ENCODE measurements around the gene HSD17B12. TPM values are rescaled to one million over a fixed set of nuclear protein-coding genes. Genes with fewer than 3 reads are reported as not detected.

Gene HSD17B12
- total RNA-seq, 1 experiment from 2014 or later: 307 TPM

DNA sequence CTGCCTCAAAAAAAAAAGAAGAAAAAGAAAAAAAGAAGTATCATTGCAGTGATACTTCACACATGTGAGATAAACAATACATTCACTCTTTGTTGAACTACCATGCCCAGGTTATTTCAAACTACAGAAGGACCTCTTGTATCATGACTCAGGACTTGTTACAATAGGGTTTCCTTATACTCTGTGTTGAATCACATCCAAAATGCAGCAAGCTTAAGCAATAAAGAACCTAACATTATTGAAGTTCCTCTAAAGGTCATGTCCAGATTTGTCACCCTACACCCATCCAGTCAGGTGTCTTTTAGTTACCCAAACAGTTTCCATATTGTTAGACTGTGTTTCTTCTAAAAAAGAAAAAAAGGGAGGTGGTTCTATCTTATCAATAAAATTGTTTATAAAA lies 173.2 kb downstream of the HSD17B12 start:
- no peaks in the 10 kb centered on the region for H3K9me3 ChIP-seq (ENCODE audit: low read depth, low read length, poor library complexity, severe bottlenecking)
- TF ChIP-seq EZH2 (IDR thresholded peaks at IDR 0.05; ENCODE audit: borderline replicate concordance, low read depth, low read length, poor library complexity, severe bottlenecking): no peak
- TF ChIP-seq, protein P1, sequence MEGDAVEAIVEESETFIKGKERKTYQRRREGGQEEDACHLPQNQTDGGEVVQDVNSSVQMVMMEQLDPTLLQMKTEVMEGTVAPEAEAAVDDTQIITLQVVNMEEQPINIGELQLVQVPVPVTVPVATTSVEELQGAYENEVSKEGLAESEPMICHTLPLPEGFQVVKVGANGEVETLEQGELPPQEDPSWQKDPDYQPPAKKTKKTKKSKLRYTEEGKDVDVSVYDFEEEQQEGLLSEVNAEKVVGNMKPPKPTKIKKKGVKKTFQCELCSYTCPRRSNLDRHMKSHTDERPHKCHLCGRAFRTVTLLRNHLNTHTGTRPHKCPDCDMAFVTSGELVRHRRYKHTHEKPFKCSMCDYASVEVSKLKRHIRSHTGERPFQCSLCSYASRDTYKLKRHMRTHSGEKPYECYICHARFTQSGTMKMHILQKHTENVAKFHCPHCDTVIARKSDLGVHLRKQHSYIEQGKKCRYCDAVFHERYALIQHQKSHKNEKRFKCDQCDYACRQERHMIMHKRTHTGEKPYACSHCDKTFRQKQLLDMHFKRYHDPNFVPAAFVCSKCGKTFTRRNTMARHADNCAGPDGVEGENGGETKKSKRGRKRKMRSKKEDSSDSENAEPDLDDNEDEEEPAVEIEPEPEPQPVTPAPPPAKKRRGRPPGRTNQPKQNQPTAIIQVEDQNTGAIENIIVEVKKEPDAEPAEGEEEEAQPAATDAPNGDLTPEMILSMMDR (conservative IDR thresholded peaks at IDR 0.05; ENCODE audit: low read depth, low read length): no peak
- H3K27ac ChIP-seq (ENCODE audit: low read depth, low read length, poor library complexity, severe bottlenecking): no peak overlapping the region
- intact Hi-C loops (cut with micrococcal nuclease; ENCODE audit: unreplicated experiment): loop anchor here (5.0 kb wide), 2 partner anchors 296 to 351 kb away; no protein-coding TSS in a partner anchor
- DNase-seq (ENCODE audit: low spot score): no peak
- H3K4me1 ChIP-seq (ENCODE audit: insufficient read depth, low read length, poor library complexity, severe bottlenecking): no peaks in the 10 kb centered on the region
- H3K4me3 ChIP-seq (ENCODE audit: low read depth, low read length, poor library complexity, severe bottlenecking): no peak overlapping the region
- POLR2A ChIA-PET (ENCODE audit: low non-redundant PET): no interaction called here
- peaks cover 30% of the 10 kb centered on the region for H3K36me3 ChIP-seq (ENCODE audit: insufficient read depth, low read length, poor library complexity, severe bottlenecking)
- H3K27me3 ChIP-seq (replicated peaks; ENCODE audit: insufficient read depth, low read depth, low read length, poor library complexity): no peaks in the 10 kb centered on the region
- BruUV-seq (replicated peaks): no TSS peak
- CTCF ChIA-PET: no interaction called here

DNA sequence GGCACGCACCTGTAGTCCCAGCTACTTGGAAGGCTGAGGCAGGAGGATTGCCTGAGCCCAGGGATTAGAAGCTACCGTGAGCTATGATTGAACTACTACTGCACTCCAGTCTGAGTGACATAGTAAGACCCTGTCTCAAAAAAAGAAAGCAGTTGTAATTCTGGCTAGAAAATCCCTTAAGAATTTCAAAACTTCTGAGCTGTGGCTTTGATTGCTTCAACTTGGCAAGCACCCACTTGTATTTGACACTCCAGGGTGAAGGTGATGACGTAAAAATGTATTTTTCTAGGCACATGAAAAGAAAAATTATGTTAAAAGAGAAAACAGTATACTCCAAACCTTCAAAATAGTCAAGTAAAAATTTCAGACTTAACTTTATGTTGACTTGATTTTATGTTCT lies 176.5 kb downstream of the HSD17B12 start:
- CTCF ChIA-PET: interaction anchor here (1.6 kb wide), 1 partner anchor 33 kb away, joined by 5 read pairs; no protein-coding TSS in a partner anchor
- BruUV-seq (replicated peaks): no TSS peak
- POLR2A ChIA-PET (ENCODE audit: low non-redundant PET): interaction anchor here (0.5 kb wide), 1 partner anchor 33 kb away, joined by 3 read pairs; no protein-coding TSS in a partner anchor
- peaks cover 6% of the 10 kb centered on the region for H3K9me3 ChIP-seq (ENCODE audit: low read depth, low read length, poor library complexity, severe bottlenecking)
- no peaks in the 10 kb centered on the region for H3K27me3 ChIP-seq (replicated peaks; ENCODE audit: insufficient read depth, low read depth, low read length, poor library complexity)
- no peaks in the 10 kb centered on the region for H3K4me1 ChIP-seq (ENCODE audit: insufficient read depth, low read length, poor library complexity, severe bottlenecking)
- H3K4me3 ChIP-seq (ENCODE audit: low read depth, low read length, poor library complexity, severe bottlenecking): no peak overlapping the region
- H3K36me3 ChIP-seq (ENCODE audit: insufficient read depth, low read length, poor library complexity, severe bottlenecking): peaks cover 30% of the 10 kb centered on the region
- H3K27ac ChIP-seq (ENCODE audit: low read depth, low read length, poor library complexity, severe bottlenecking): no peak overlapping the region
- intact Hi-C loops (cut with micrococcal nuclease; ENCODE audit: unreplicated experiment): no loop called here
- DNase-seq (ENCODE audit: low spot score): no peak
- TF ChIP-seq EZH2 (IDR thresholded peaks at IDR 0.05; ENCODE audit: borderline replicate concordance, low read depth, low read length, poor library complexity, severe bottlenecking): no peak
- TF ChIP-seq, protein P1 (conservative IDR thresholded peaks at IDR 0.05; ENCODE audit: low read depth, low read length): no peak

DNA sequence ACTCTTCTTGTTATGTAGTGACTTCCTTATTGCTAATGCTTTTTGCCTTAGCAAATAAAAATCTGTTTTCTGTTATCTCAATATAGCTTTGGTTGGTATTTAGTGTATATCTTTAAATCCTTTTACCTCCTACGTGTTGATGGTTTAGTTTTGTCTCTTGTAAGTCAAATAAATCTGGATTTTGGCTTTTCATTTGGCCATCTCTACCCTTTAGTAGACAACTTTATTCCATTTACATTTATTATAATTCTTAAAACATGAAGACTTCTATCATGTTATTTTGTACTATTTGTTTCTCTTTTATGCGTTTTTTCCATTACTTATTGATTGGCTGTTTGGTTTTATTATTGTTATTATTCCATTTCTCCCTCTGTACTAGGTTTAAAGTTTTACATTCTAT lies 180.6 kb downstream of the HSD17B12 start:
- peaks cover 6% of the 10 kb centered on the region for H3K9me3 ChIP-seq (ENCODE audit: low read depth, low read length, poor library complexity, severe bottlenecking)
- peaks cover 10% of the 10 kb centered on the region for H3K36me3 ChIP-seq (ENCODE audit: insufficient read depth, low read length, poor library complexity, severe bottlenecking)
- no TSS peak for BruUV-seq (replicated peaks)
- H3K27ac ChIP-seq (ENCODE audit: low read depth, low read length, poor library complexity, severe bottlenecking): no peak overlapping the region
- ChIA-PET CTCF (no interaction called here), POLR2A (ENCODE audit: low non-redundant PET) (no interaction called here)
- no peaks in the 10 kb centered on the region for H3K27me3 ChIP-seq (replicated peaks; ENCODE audit: insufficient read depth, low read depth, low read length, poor library complexity)
- no peak for DNase-seq (ENCODE audit: low spot score)
- no peaks in the 10 kb centered on the region for H3K4me1 ChIP-seq (ENCODE audit: insufficient read depth, low read length, poor library complexity, severe bottlenecking)
- TF ChIP-seq EZH2 (IDR thresholded peaks at IDR 0.05; ENCODE audit: borderline replicate concordance, low read depth, low read length, poor library complexity, severe bottlenecking): no peak
- TF ChIP-seq, protein P1 (conservative IDR thresholded peaks at IDR 0.05; ENCODE audit: low read depth, low read length): no peak
- H3K4me3 ChIP-seq (ENCODE audit: low read depth, low read length, poor library complexity, severe bottlenecking): no peak overlapping the region
- intact Hi-C loops (cut with micrococcal nuclease; ENCODE audit: unreplicated experiment): no loop called here
